GM19043 (cell line): ENCODE results near the gene HEXA.
A peak's percentile ranks its signal among the peaks of the same experiment; 100 is the strongest.

Experiments
- ATAC-seq: cut with Tn5 transposase; IDR thresholded peaks from one replicate; pipeline ENCODE4 v1.9.1; 2021; ENCODE audit warnings: low read depth; ENCODE audit not compliant: unreplicated experiment

The HEXA gene

DNA sequence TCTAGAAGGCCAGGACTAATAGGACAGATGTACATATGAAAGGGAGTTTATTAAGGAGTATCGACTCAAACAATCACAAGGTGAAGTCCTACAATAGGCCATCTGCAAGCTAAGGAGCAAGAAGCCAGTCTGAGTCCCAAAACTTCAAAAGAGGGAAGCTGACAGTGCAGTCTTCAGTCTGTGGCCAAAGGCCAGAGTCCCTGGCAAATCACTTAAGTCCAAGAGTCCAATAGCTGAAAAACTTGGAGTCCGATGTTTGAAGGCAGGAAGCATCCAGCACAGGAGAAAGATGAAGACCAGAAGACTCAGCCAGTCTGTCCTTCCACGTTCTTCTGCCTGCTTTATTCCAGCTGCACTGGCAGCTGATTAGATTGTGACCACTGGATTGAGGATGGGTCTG is 44.8 kb downstream of the HEXA start:
- no peak for ATAC-seq

DNA sequence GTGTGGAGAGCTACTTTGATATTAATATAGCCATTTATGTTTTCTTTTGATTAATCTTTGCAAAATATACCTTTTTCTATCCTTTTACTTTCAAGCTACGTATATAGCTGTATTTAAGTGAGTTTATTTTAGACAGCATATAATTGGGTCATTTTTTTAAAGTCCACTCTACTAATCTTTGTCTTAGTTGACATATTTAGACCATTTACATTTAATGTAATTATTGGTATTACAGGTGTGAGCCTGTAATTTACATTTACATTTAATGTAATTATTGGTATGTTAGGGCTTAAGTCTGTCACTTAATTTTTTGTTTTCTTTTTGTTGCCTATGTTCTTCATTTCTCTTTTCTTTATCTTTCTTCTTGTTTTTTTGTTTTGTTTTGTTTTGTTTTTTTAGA is 52.1 kb downstream of the HEXA start:
- no peak for ATAC-seq

DNA sequence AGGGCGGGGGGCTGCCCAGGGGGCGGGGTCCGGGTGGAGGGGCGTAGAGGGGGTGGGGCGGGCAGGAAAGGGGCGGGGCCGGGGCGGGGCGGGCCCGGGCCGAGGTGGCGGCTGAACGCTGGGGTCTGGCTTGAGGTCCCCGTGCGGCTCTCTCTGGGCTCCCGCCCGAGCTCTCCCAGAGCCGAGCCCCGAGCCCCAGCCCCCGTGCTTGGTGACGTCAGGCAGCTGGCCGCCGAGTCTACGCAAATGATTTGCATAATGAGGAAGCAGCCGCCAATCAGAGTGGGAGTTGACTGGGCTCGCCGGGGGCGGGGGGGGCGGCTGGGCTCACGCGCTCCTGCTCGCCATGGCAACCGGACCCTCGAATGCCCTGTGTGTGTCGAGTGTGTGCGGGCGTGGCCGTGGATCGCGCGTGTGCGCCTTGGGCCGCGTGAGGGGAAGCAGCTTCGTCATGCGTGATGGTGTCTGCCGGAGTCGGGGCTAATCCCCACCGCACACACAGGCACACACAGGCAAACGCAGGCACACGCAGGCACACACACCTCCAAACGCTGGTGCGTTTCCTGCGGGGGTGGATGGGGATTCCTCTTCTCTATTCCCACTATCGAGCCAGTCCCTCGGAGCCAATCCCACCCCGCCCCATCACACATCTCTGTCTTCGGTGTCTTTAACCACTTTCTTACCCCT is 55.7 kb downstream of the HEXA start, which contains the start of gene CELF6:
Gene CELF6, minus strand, starts transcription at position 173 of the 687 bp plus-strand sequence. CDS start 283 bp downstream, outside the sequence.
- peak; percentile 53 for ATAC-seq

DNA sequence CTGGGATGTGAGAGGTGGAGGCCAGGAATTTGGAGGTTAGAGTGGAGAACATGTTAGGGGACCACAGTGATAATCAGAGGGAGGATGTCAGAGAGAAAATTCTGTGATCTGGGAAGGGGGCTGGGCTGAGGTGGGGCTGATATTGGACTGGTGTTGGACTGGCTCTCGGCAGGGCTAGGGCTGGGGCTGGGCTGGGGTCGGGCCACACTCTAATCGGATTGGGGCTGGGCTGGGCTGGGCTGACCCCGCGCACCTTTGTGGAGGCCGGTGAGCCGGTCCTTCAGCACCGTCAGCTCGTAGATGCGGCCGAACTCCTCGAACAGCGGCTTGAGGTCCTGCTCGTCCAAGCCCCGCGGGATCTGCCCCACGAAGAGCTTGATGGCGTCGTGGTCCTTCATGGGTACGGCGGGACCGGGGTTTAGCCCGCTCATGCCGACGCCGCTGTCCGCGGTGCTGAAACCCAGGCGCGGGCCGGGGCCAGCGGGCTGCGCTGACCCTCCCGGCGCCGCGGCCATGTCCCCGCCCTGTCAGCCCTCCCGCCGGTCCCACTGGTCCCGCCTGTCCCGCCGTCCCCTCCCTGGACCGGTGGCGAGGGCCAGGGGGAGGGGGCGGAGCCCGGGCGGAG is 56.3 kb downstream of the HEXA start:
- no peak for ATAC-seq

DNA sequence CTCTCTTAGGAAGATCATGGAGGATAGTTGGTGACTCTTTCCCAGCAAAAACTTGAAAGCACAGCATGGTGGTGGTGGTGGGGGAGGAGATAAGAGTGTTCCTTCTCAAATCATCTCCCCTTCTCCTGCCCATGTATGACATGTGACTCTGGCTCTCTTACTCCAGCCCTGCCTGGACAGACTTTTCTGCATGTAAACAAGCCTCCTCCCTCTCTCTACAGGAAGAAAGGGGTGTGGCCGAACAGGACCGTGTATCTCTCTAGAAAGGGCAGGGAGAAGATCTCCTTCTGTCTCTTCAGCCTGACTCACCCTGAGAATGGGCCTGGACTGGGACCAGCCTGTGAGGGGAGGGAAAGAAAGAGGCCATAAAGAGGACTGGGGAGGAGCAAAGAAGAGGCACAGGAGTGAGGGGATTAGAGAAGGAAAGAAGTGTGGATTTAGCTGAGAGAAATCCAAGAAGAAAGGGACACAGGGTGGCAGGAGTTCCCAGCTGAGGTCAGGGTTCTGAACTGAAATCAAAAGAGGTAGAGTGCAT is 57.3 kb downstream of the HEXA start:
- ATAC-seq = no peak

DNA sequence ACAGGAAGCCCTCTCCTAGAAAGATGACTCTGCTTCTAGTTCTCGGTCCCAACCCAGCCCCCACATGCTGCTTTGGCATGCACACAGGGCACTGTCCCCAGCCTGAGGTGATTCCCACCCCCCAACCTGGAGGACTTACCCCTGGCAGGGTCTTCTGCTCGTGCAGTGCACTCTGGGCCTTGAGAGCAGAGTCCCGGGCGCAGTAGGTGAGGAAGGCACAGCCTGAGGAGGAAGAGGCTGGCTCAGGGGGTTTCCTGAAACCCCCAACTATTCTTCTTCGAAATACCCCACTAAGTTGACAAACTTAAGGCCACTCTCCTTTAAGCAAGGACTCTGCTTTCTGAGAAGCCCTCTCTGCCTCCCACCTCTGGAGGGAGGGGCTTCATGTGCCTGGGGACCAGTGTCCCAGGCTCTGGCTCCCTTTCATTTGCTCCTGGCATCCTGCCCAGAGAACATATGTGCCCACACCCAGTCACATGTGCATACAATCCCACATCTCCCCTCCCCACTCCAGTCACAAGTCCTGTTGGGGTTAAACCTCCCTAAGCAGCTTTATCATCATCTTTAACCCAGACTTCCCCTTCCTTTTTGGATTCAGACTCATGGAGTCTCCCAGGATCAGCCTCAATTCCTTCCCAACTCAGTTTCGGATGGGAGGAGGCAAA is 60.0 kb downstream of the HEXA start:
- no peak for ATAC-seq

DNA sequence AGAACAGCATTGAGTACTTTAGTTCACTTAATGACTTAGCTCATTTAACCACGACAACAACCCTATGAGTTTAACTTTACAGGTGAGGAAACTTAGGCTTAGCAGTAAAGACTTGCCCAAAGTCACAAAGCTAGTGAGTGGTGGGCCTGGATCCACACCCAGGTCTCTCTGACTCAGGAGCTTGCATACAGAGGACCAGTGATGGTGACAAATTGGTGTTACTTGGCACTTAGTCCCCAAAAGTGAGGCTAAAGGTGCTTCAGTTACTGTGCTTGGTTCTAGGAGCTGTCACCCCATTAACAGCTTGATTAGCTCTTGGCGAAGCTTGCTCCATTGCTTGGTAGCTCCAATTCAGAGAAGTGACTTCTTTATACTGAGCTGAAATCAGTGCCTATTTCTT is 61.9 kb downstream of the HEXA start:
- no peak for ATAC-seq

DNA sequence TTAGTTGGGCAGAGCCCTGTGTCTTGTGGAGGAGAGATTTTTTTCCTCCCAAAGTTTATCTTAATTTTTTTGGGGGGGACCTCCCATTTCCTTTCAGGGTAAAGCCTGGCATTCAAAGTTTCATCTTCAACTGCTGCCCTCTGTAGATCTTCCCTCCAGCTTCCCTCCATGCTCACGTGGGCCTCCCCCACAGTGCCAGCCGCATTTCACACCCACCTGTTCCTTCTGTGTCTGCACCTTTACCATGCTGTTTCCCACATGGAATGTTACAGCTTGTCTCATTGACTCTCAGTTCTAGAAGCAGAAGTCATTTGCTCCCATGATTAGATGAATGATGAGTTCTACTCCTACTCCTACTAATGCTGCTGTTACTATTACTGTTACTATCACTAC is 62.4 kb downstream of the HEXA start:
- ATAC-seq = no peak

DNA sequence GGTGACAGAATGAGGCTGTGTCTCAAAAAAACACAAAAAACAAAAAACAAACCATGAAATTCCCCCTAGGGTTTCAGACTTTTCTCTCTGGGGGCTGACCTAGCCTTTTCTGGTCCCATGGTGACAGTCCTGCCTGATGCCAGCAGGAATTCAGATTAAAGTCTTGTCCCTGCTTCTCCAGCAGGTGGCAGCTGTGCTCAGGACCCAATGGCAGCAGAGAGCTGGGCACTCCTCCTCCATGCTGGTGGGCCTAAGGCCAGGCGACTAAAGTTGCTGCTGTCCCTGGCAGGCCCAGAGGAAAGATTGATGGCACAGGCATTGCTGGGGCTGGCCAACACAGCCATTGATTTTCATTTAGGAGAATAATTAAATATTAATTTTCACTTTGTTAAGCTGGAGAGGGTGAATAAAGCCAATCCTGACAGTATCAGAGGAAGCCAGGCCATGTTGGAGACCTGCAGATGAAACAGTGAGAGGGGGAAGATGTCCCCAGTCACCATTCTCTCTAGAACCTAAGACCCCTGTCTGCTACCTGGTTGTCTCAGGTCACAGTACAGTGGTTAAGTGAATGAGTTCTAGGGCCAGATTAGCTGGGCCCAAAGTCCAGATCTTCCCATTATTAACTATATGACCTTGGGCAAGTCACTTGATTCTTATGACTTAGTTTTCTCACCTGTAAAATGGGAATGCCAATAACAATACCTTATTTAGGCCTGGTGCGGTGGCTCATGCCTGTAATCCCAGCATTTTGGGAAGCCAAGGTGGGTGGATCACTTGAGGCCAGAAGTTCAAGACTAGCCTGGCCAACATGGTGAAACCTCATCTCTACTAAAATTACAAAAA is 63.0 kb downstream of the HEXA start:
- ATAC-seq = no peak

DNA sequence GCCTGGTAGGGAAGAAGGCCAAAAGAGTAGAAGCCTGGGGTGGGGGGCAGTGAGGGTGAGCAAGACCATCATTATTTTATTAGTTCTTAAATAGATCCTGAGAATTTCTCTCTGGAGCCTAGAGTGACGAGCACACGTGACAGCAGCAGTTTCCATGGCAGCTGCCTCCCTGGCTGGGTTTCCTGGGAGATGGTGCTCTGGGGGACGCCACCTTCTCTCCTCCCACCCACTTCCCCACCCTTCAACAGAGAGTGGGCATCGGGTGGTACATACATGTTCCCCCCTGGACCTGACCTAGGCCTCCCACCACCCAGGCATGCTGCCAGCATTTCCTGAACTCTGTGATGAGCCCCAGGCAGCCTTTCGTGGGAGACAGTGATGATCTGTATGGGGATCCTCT is 68.8 kb downstream of the HEXA start:
- ATAC-seq = no peak

DNA sequence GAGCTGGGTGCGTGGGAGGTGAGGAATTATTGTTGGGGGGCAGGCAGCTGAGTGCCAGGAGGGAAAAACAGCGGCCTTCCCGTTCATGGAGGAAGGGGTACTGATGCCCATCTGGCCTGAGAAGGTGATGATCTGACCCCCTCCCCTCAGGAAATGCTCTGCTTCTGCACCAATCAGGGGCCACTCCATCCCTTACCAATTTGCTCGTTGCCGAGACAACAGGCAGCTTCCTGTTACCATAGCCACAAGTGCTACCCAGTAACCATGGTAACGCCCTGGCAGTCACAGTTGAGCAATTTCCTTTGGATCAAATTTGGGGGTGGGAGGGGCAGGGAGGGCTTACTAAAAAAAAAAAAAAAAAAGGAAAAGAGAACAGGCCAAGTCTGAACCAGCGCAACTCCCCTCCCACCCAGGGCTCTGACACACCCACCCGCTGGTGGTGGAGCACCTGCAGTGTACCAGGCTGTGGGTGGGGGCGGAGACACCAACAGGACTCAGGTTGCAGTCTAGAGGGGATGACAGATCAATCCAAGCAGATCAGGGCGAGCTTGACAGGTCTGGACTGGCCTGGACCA is 69.5 kb downstream of the HEXA start:
- ATAC-seq = no peak

DNA sequence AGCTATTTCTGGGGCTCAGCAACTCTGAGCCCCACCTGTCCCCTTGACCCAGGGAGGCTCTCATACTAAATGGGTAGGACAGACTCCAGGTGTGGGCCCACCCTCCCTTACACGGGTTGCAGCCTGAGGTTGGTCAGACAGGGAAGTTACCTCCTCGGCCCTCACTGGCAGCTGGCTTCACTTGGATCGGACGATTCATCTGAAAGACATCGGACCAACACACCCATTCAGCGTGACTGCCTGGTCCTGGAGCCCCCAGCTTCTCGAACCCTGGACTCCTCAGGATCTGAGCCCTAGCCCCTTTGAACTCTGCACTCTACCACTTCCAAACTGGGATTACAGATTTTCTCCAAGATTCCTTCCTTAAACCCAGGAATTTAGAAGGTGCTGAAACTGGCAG is 71.2 kb downstream of the HEXA start:
- ATAC-seq = no peak

DNA sequence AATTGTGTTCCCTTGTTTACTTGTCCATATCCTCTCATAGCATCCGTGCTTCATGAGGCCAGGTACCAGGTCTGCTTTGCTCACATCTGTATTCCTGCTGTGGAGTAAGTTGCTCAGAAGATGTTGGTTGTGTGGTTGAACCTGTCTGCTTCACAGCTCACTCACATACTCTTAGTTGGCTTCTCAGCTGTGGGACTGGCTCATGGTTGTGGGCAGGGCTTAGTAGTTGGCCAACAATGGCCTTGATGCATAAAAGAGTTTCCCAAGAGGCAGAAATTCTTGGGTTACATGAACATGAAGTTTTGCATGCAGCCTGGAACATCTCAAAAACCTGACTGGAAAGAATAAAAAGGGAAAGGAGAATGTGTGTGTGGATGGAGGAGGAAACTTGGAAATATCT is 72.9 kb downstream of the HEXA start:
- no peak for ATAC-seq
